GM19467 (cell line): ENCODE results near the gene CYTH1.

ENCODE experiments used
- ATAC-seq: cut with Tn5 transposase; IDR thresholded peaks from one replicate; pipeline ENCODE4 v1.9.1; 2021; ENCODE audit warnings: mild to moderate bottlenecking, moderate library complexity; ENCODE audit not compliant: unreplicated experiment

CYTH1 gene

DNA sequence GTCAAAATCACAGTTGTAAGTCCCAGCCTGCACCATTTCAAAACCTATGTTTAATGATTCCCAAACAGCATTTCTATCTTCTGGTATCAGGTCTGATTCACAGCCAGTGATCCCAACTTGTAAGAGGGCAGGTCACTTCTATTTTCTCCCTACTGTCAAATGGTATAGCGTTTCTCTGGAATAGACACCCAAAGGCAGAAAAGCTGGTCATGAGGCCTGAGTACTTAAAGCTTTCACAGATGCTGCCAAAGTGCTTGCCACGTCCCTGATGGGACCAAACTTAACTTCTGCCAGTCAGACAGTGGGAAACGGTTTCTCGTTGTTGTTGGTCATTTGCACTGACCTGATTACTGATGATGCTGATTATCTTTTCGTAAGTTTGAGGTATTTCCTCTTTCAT is 43.4 kb downstream of the CYTH1 start:
- no peak for ATAC-seq

DNA sequence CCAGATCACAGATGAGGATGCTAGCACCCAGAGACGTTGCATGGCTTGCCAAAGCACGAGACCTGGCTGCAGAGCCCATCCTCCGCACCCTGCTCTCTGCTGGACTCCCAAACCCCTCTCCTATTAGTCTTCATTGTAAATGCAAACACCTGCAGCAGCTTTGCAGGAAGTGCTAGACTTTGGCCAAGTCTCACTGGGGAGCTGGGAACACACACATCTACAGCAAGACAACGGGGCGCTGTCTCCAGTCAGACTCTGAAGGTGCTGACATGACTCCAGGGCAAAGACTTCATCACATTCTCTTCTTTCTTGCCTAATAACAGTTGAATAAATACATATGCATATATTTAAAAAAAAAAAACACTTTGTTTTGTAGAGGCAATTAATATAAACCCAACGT is 43.8 kb downstream of the CYTH1 start:
- ATAC-seq: no peak

DNA sequence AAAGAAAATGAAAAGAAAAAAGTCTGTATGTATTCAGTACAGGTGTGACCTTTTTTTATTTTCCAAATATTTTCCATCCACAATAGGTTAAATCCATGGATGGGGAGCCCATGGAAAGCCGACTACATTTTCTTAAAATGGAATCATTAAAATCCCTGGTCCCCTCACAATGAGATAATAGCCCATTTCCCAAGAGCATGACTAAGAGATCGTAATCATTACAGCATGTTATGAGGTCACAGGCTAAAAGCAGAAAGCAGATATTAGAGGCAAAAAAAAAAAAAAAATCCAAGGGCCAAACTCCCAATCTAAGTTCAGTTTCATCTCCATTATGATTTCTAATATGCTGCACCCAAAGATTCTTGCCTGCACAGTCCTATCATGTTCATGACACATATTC is 44.7 kb downstream of the CYTH1 start:
- ATAC-seq: no peak

DNA sequence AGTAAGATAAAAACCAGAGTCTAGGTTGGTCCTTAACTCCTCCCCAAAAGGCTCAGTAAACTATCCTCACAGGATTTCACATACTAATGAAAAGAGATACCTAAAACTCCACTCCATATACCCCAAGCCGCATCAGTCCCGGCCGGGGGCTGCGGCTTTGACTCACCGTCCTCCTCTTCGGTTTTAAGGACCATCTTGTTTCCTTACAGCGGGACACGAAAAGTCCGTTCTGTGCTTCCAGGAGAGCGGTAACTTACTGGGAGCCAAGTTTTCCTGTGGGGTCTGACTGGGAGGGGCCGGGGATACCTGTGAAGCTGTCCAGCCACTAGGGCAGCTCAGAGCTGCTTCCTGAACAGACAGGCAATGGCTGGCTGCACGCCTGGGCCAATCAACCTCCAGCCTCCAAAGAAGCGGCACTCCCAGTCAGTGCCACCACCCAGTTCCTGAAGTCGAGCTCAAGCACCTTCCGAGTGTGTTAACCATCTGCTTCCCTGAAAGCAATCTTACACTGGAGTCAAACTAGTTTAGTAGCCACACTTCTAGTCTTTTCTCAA is 45.5 kb downstream of the CYTH1 start:
- peak; percentile 56 for ATAC-seq

DNA sequence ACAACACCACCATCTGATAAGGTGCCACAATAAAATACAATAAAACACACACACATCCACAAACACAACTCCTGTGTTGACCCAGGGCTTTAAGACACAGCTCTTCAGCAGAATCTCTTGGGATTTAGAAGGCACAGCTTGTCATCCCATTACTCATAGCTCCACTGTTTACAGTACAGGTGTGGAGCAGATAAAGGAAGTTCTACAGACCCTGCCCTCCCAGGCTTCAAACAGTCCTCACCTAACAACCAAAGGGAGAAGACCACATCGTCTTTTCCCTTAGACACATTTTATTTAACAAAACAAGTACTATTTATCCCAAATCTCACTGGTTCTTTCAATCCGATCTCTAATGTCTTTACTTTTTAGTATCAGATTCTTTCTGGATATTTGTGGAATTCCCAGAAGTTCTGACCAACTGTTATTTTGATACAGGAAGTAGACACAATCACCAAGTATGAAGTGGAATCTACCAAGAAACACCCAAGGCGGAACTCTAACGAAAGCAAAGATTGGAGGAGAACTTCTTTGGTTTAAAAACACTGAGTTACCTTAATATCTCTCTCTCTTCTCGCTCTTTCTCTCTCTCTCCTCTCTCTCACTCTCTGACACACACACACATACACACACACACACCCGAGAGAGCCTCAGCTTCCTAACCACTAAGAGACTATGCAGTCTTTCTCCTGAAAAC is 46.1 kb downstream of the CYTH1 start:
- no peak for ATAC-seq

DNA sequence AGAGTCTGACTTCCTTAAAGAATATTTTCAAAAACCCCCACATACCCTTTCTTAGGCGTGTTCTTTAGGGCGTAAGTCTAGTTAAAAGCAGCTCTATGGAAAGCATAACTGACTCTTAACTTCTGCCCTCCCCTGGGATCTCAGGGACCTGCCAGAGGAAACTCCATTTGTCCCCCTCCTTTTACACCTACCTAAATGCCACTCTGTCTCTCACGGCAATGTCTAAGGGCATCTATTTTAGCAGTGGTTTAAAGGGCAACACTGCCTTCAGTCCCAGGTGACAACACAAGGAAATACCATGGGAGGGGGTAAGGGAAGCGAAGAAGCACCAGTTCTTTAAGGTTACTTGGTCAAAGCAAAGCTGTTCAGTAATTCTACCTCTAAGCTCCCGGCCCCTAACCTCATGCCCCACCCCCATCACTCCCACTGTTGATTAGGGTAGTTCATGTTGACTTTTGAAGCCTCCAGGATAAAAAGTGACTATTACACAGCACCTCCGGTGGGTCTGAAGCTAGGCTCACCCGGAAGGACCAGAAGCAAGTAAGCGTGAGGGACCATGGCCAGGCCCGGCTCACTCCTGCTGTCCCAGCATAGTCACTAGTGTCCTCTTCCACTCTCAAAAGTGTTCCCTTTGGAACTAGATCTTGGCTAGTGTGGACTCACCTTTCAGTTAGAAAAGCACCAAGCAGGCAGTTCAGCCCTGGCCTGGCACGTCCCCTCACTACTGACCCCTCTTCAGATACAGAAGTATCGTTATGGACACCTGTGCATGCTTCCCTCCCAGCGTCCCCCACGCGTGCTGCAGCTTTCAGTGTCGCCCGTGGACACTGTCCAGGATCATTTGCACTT is 47.1 kb downstream of the CYTH1 start:
- no peak for ATAC-seq

DNA sequence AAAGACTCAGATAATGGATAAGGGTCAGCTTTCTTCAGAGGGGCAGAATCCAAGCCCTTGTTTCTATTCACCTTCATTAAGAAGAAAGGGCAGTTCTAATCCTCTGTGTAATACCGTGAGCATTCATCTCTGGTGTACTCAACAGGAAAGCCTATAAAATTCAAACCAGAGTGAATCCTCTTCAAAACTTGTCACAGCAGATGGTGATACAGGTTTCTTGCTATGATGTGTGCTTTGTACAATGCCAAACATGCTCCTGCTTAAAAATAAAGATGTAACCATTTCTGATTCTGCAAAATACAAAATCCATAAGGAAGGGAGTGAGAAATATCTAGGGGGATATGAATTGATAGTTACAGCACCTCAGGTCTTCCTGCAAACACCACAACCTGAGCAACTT is 49.7 kb downstream of the CYTH1 start:
- no peak for ATAC-seq

DNA sequence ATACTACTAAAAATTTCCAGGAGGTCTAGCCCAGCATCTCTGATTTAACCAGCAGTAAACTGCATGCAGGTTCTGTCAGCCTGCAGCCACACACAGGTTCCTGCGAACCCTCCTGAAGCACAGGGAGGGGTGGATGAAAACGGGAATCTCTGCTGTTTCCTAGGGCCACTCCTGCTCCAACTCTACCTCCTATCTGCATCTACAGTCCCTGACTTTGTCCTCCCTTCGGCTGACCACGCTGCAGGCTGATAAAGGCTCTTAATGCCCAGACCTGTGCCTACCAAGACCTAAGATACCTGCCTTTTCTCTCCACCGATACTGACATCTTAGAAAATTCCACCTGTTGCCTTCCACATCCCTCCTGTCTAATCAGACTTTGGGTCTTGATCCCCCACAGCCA is 50.2 kb downstream of the CYTH1 start:
- ATAC-seq: no peak

DNA sequence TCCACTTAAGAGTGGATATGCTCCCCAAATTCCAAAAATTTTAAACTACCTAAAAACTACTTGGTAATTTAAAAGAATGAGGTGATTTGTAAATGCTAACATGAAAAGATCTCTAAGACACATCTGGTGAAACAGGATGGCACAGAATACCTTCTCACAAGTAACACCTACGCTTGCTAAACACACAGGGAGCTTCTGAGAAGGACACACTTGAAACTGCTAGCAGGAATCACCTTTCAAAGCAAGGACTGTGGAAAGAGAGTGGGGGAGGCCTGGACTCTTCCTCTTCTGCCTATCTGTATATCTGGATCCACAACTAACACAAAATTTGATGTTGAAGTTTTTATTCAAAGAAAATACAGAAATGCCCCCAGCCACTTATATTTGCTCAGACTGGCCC is 52.4 kb downstream of the CYTH1 start:
- ATAC-seq: no peak

DNA sequence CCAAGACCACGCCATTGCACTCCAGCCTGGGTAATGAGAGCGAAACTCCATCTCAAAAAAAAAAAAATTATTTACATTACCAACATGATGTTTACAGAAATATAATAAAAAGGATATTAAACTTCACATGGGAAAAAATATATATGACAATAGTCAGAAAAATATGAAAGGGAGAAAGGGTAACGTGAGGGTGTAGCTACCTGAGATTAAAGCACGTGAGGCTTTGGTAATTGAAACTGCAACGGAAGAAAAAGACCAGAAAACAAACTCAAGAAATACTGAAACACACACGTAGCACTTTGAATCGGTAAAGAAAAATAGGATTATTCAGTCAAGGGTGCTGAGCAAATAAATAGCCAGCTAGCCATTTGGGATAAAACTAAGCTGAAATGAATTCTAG is 53.6 kb downstream of the CYTH1 start:
- ATAC-seq: no peak

DNA sequence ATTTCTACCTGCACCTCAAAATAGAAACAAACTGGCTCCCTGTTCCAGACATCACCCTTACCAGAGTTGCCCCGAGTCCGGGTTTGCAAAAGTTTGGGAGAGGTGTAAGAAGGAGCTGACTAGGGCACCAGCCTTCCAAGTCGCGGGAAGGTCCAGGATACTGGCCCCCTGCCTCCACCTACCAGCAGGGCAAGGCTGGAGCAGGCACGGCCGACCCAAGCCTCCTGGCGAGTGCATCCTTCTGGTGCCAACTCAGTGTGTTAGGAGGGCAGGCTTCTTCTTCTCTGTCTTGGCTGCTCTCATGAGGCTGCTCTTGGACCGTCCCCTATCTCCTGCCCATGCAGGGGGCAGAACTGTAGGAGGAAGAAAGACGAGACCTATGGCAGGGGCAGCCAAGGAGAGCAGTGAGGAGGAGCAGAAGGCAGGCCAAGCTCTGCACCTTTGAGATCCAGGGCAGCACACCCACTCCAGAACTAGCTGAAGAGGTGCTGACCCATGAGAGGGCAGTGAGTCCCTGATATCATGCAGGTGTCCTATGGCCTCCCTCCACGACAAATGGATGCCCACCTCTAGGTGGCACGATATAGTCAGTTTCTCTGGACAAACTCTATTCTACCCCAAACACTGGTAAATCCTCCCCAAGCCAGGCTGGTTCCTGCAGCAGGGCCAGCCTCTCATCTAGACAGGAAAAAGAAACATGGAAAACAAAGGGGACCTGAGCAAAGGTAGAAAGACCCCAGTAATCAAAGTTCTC is 54.4 kb downstream of the CYTH1 start:
- no peak for ATAC-seq

DNA sequence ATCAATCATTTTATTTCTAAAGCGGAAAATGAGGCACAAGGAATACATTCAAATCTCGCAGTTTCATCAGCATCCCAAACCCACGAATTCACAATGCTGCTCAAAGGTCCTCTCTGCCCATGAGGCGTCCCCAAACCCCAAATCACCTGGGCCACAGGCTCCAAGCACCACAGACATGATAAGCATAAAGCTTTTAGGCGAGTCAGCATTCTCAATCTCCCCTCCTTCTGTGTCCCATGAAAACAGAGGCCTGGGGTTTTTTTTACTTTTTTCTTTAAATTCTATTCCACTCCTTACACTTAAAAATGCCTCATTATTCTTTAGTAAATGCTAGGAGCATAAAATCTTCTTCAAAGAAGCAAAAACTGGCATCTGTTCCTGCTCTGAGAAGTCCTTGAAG is 55.0 kb downstream of the CYTH1 start:
- no peak for ATAC-seq

DNA sequence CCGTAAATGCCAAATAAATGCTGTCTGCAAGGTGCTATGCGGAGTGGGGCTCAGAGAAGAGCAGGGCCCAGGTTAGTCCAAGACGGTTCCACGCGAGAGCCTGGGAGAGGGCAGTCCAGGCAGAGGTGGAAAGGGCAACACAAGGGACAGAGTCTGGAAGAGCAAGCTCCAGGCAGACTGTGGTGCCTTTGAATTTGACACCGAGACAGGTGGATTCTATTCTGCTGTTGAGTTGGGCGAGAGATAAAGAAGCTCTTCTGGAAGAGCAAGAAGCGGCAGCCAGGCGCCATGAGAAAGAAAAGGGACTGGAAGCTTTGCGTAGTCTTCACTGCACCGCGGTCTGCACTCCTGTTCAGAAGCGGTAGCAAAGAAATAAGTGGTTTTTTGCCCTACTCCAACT is 55.6 kb downstream of the CYTH1 start:
- no peak for ATAC-seq

DNA sequence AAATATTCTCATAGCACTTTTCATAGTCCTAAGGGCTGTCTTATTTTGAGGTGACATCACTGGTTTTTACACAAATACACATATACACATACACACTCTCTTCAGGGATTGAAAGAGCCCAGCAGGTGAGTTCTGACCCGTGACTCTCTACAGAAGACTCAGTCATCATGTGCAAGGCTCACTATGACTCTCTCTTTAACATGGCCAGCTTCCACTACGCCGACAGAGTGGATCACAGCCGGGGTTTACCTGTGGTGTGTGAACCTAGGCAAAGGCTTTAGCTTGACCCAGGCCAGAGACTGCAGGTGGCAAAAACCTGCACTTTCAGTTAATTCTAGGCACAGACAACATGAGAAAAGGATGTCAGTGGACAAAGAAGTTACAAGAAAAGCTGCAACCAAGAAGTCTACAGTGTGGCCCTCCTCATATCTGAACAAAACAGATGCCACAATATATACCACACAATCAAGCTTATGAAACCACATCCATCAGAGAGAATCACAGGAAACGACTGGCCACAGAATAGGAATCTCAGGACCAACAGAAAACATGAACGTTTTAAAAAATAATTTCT is 56.5 kb downstream of the CYTH1 start:
- no peak for ATAC-seq

DNA sequence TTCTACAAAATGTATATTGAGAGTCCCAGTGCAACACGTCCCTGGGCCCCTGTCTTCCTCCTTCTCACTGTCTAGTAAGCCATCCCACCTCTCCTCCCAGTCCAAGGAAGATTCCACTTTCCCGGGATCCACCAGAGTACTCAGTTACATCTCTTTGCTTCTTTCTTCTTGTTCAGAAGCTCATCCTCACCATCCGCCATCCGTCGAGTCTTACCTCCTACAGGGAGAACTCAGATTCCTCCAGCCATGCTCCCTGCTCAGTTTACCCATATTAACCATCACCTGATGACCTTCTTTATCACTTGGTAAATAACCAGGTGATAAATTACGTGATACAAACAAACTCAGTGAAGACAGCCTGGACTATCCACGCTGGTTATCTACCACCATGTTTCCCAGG is 57.1 kb downstream of the CYTH1 start:
- no peak for ATAC-seq

DNA sequence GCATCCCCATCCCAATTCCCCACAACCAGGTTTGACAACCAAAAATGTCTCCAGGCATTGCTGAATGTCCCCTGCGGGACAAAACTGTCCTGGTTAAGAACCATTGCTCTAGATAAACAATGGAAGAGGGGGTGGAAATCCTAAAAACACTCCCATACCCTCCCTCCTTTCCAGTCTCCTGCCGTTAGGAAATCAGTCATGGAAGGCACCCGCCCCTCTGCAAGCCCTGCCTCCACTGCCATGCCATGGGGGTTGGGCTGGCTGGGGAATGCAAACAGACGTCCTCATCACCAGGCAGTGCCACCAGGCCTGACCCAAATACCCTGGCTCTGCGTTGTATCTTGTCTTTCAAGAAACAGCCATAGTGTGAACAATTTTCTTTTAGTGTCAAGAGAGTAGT is 57.5 kb downstream of the CYTH1 start:
- ATAC-seq: no peak

DNA sequence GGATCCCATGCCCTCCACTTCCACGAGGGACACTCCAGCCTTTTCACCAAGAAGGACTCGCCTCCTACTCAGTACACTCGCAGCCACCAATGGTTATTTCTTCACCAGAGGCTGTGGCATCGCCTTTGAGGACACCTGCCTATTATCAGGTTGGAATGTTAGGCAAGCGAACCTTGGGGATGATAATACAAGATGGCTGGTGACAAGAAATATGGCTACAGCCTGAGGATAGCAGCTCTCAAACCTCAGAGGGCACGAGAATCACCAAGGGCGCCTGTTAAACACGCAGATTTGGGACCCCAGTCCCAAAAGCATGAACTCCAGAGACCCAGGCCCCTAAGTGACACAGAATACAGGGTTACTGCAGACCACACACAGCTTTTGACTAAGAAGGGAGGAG is 58.1 kb downstream of the CYTH1 start:
- ATAC-seq: no peak

DNA sequence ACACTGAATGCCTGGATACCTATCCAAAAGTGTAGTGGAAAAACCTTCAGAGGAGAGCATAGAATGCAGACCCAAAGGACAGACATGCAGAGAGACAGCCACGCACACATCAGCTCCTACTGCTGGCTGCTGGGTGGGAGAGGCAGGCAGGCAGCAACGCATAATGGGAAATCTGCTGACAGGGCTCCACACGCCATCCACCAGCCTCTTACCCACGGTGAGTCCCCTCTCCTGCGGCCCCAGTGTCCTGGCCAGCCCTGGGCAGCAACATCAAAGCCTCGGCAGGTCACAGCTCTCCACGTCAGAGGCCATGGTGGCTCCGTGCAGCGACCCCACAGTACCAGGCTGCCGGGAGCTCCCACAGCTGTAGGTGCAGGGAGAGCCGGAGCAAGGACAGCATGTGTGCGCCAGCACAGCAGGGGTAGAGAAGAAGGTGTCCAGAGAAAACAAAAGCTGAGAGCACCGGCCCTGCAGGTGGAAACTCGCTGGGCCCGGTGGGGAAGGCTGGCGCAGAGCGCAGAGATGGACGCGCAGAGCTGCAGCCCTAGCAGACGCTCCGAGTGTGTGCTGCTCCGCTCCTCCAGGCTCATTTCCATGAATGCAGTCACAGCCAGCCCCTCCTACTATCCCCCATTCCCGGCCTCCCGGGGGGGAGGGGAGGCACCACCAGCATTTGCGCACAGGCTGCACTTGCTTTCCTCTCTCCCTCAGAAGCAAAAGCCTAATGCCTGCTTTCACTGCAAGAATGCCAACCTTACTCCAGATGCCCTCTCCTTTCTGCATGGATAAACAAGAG is 58.9 kb downstream of the CYTH1 start:
- no peak for ATAC-seq

DNA sequence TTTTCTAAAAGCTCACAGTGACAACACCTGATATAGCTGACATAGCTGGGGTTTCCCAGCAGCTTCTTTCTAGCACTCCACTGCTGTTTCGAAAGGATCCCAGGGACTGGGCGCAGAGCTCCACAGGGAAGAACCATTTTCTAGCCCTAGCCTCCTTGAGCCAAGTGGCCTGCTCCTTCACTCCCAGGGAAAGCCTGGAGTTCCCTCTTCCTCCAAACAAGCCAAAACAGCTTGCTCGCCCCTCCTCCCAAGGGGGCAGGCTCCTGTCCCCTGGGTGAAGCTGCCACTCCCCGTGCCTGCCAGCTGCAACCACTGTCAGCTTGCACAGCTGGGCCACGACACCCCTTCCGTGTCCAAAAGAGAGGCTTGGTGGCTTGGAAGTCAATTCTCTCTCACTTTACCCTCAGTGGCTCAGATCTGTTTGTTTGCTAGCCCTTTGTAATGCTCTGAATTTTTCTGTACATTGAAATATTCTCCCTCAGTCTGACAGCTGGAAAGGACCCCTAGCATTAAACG is 59.8 kb downstream of the CYTH1 start:
- no peak for ATAC-seq

DNA sequence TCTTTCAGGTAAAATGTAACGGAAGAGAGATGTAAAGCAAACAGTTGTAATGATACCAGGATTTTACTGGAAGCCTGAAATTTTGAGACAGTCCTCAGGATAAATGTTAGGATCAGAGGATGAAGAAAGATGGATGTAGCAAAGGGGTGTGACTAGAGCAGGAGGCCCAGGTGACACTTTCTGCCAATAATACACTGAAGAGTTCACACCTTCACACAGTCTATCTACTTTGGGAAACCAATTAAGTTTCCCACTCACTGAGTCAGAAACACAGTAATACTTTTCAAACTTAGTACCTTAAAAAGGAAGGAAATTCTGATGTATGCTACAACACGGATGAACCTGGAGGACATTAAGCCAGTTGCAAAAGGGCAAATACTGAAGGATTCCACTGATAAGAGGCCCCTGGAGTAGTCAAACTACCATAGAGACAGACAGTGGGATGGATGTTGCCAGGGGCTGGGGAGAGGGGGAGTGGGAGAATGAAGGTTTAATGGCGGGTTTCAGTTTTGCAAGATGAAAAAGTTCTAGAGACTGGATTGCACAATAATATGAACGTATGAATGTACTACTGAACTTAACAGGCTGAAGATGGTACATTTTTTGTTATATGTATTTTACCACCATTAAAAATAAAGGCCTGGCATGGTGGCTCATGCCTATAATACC is 62.3 kb downstream of the CYTH1 start:
- ATAC-seq: no peak
